WERI-Rb-1 (cell line): ENCODE results near the gene SLC35A5.

Source experiments
- DNase-seq: peaks from one replicate; pipeline ENCODE4 v3.0.0-alpha.2; 2020
- H3K27ac ChIP-seq: fragments of 250-450 bp; sonication (Bioruptor Pico); 2 replicates; pipeline ENCODE4 v1.5.1; 2020; ENCODE audit warnings: mild to moderate bottlenecking, moderate library complexity
- H3K27me3 ChIP-seq: fragments of 250-450 bp; sonication (Bioruptor Pico); 2 replicates; pipeline ENCODE4 v1.5.1; 2021; ENCODE audit warnings: mild to moderate bottlenecking, low read depth, moderate library complexity; ENCODE audit not compliant: insufficient read depth, severe bottlenecking
- H3K36me3 ChIP-seq: fragments of 250-450 bp; sonication (Bioruptor Pico); 2 replicates; pipeline ENCODE4 v1.5.1; 2020; ENCODE audit warnings: mild to moderate bottlenecking, moderate library complexity
- H3K4me3 ChIP-seq: 2 replicates; pipeline ENCODE4 v1.5.1; 2011; ENCODE audit warnings: low read depth, mild to moderate bottlenecking, control low read depth, low read length
- H3K9me3 ChIP-seq: fragments of 250-450 bp; sonication (Bioruptor Pico); 2 replicates; pipeline ENCODE4 v1.5.1; 2021; ENCODE audit warnings: mild to moderate bottlenecking, moderate library complexity; ENCODE audit not compliant: severe bottlenecking
- CTCF ChIP-seq: IDR thresholded peaks from 2 replicates; pipeline ENCODE4 v1.5.1; 2011; ENCODE audit warnings: low read depth, mild to moderate bottlenecking, control low read depth, inconsistent platforms, low read length

Gene SLC35A5

GRCh38 chr3:112530573-112530972, 31.3 kb upstream of the SLC35A5 start:
- DNase-seq = no peak
- H3K4me3 ChIP-seq = no peak overlapping the region
- H3K9me3 ChIP-seq = no peaks in the 10 kb centered on the region
- H3K27ac ChIP-seq = no peak overlapping the region
- H3K36me3 ChIP-seq = peaks cover 13% of the 10 kb centered on the region
- no peak for TF ChIP-seq CTCF
- no peaks in the 10 kb centered on the region for H3K27me3 ChIP-seq

- no peak overlapping the region for H3K27ac ChIP-seq
Measured at GRCh38 chr3:112531358-112531781, 30.5 kb upstream of the SLC35A5 start.

GRCh38 chr3:112539825-112540650, 21.8 kb upstream of the SLC35A5 start:
- no peaks in the 10 kb centered on the region for H3K27me3 ChIP-seq
- DNase-seq = no peak
- H3K4me3 ChIP-seq = no peak overlapping the region
- no peaks in the 10 kb centered on the region for H3K9me3 ChIP-seq
- TF ChIP-seq CTCF = no peak
- no peak overlapping the region for H3K27ac ChIP-seq
- H3K36me3 ChIP-seq = peaks cover 26% of the 10 kb centered on the region

More at GRCh38 chr3:112531358-112531781, 30.5 kb upstream of the SLC35A5 start:
- no peaks in the 10 kb centered on the region for H3K9me3 ChIP-seq
- DNase-seq = no peak
- TF ChIP-seq CTCF = no peak
- peaks cover 17% of the 10 kb centered on the region for H3K36me3 ChIP-seq
- H3K27me3 ChIP-seq = no peaks in the 10 kb centered on the region
- no peak overlapping the region for H3K4me3 ChIP-seq

GRCh38 chr3:112546216-112546759, 15.6 kb upstream of the SLC35A5 start:
- no peaks in the 10 kb centered on the region for H3K9me3 ChIP-seq
- TF ChIP-seq CTCF = no peak
- no peak overlapping the region for H3K27ac ChIP-seq
- DNase-seq = no peak
- no peaks in the 10 kb centered on the region for H3K27me3 ChIP-seq
- no peak overlapping the region for H3K4me3 ChIP-seq
- H3K36me3 ChIP-seq = peaks cover 38% of the 10 kb centered on the region

GRCh38 chr3:112550859-112551258, 11.0 kb upstream of the SLC35A5 start:
- Histone ChIP-seq H3K36me3 (peaks cover 23% of the 10 kb centered on the region), H3K4me3 (no peak overlapping the region), H3K27ac (no peak overlapping the region), H3K27me3 (no peaks in the 10 kb centered on the region), H3K9me3 (no peaks in the 10 kb centered on the region)
- no peak for TF ChIP-seq CTCF
- no peak for DNase-seq
